Endothelial cell of hepatic sinusoid (primary cell): ENCODE measurements around the gene CRYGS.
"Not testable (repeated sequence)": the region's sequence is repeated elsewhere in the genome, so short reads cannot be mapped to it uniquely, and the experiment has no call there.

Experiments
- in situ Hi-C: cut with HindIII; loops from 2 replicates; pipeline ENCODE4 v1.10.0; 2017; ENCODE audit warnings: low sequenced_read_pairs

CRYGS gene

DNA sequence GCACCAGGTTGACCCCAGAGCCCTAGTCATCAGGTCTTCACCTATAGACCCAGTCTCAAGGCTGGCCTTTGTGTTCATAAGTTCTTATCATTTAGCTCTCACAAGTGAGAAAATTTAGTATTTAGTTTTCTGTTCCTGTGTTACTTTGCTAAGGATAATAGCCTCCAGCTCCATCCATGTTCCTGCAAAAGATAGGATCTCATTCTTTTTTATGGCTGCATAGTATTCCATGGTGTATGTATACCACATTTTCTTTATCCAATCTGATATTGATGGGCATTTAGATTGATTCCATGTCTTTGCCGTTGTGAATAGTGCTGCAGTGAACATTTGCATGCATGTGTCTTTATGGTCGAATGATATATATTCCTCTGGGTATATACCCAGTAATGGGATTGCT lies 46.2 kb downstream of the CRYGS start:
- in situ Hi-C loops: not testable (repeated sequence)

DNA sequence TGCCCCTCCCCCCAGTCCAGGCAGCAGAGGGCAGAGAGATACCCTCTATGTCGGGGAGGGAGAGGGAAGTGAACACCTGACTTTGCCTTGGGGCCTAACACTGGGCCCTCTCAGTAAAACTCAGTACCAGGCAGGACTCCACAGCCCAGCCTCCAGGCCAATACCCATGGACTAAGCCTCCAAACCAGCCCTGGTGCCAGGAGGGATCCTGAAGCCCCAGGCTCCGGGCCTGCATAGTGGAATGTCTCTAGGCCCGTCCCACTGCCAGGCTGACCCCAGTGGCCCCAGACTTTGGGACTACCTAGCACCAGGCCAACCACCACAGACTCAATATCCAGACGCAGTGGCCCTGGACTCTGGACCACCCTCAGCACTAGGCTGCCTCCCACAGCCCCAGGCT lies 46.6 kb downstream of the CRYGS start:
- in situ Hi-C loops: no loop called here

DNA sequence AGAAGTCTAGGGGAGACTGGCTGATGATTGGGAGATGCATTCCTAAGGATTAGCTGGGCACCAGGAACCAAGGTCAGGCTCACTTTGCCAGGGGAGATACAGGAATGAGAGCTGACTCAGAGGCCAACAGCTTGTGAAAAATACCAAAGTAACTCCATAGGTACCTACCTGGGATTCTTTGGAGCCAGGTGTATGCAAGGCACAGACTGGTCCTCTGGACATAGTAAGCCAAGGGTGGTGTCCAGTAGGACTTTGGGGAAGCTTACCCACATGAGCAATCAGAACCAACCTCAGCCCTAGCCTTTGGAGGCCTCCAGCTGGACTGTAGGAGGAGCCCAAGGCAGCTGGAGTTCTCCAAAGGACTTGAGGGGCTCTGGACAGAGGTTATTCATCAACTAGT lies 47.5 kb downstream of the CRYGS start:
- in situ Hi-C loops: no loop called here

DNA sequence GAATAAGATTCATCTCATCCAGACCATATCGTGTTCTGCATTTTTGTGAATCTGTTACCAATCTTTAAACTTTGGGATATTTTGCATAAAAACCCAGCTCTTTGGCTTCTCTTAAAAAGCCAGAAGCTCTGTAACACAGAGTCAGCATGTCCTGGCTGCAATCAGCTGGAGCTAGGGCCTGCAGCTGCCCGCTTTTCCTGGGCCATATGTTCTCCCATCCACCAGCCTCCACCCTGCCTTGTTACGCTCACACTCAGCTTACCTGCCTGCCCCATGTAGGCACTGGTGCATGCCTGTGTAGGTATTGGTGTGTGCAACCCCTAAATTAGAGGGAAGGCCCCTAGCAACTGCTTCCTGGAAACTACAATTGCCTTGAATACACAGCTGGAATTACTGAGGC lies 48.2 kb downstream of the CRYGS start:
- in situ Hi-C loops: no loop called here

DNA sequence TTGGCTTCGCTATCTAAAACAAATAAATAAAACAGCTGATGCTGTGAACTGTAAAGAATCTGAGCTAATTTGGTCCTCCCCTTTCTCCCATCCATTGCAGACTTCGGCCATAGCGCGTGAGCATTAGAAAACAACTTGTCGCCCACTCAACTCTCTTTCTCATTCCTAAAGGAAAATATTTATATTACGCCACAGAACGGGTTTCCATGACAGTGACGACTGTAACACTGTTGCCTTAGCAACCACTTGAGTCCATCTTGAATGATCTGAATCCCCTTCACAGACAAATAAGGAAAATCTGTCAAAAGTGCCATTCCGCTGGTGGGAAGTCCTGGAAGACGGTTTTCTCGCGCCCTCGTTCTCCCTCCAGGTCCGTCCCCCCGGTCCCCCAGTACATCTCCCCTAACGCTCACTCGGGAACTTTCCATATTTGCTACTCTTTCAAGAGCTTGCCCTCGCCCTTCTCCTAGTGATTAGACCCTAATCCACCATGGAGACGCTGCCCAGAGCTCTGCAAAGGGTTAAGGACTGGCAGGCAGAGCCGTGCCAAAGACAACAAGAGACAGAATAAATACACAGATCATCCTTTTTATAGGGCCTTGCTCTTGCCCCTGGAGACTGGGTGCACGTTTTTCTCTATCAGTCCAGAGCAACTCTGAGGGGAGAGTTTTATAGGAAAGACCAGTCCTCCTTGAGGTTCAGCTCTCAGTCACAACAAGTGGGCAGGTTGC lies 50.5 kb downstream of the CRYGS start:
- in situ Hi-C loops: no loop called here

DNA sequence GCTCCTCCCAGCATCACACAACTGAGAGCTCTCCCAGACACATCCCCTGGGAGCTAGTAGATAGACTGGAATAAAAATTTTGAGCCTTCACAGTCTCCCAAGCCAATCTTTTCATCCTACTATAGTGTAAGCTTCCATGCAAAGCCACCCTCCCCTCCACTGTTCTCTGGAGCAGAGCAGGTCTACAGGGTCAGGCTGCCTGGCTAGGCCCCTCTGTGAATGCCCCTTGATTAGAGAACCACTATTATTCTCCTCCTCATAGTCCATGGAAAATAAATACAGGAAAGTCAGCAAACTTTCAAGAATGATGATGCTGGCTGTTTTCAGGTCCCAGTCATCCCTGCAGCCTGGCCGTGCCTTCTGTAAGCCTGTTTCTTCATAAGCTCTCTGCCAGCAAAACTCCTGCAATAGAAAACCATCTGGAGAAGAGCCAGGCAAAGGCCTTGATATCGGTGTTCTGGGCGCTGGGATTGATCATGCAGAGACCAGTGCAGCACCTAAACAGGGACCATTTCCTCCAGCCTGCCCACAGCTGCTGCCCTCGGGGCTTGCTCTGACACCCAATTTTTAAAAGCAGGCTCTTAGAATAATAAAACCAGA lies 51.7 kb downstream of the CRYGS start:
- in situ Hi-C loops: no loop called here

DNA sequence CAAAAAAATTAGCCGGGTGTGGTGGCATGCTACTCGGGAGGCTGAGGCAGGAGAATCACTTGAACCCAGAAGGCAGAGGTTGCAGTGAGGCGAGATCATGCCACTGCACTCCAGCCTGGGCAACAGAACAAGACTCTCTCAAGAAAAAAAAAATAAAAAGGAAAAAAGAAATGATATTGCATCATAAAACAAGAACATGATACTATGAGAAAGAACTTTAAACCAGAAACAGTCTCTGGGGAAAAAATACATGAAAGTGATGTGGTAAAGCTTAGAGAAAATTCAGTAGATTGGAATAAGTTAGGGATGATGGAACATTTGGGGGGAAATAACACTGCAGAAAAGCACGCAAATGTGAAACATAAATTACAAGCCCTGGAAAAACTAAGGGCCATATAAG lies 54.7 kb downstream of the CRYGS start:
- in situ Hi-C loops: no loop called here
